ENCODE data around the gene EMILIN2.

DNA sequence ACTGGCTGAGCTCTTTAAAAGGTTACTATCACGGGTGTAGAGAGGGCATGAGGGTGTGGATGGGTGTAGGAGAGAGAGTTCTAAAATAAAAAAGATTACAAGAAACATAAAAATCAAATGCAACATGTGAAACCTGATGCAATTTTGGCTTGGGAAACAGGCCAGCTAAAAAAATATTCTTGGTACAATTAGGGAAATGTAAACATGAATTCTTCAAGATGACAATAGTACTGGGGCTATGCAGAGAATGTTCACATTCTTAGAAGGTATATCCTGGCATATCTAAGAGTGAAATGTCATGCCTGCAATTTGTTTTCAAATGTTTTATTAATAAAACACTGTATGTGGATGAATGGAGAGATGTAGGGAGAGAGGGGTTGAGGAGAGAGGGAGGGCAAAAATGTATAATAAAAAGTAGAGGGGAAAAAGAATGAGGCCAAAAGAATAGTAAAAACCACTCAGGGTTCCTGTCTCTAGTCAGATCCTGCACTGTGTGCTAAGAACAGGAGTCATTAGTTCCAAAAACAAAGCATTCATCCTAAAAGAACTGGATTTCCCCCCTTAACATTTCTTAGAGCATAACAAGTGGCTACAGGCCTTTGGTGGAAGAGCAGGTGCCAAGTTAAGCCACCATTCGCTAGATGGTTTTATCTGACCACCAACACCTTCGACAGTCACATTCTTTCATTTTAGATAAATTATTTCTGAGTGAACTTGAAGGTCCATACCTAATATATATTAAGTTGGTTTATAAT, 88.8 kb downstream of the EMILIN2 start:
- TF ChIP-seq, protein P1, sequence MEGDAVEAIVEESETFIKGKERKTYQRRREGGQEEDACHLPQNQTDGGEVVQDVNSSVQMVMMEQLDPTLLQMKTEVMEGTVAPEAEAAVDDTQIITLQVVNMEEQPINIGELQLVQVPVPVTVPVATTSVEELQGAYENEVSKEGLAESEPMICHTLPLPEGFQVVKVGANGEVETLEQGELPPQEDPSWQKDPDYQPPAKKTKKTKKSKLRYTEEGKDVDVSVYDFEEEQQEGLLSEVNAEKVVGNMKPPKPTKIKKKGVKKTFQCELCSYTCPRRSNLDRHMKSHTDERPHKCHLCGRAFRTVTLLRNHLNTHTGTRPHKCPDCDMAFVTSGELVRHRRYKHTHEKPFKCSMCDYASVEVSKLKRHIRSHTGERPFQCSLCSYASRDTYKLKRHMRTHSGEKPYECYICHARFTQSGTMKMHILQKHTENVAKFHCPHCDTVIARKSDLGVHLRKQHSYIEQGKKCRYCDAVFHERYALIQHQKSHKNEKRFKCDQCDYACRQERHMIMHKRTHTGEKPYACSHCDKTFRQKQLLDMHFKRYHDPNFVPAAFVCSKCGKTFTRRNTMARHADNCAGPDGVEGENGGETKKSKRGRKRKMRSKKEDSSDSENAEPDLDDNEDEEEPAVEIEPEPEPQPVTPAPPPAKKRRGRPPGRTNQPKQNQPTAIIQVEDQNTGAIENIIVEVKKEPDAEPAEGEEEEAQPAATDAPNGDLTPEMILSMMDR (IDR thresholded peaks at IDR 0.05): no peak
- no peak for TF ChIP-seq ZFX (IDR thresholded peaks at IDR 0.05; ENCODE audit: borderline replicate concordance)

All from 22Rv1 (cell line).